Naive thymus-derived CD8-positive, alpha-beta T cell (primary cell): ENCODE results near the gene CCNDBP1. TPM values are rescaled to one million over a fixed set of nuclear protein-coding genes. Genes with fewer than 3 reads are reported as not detected.
A peak's percentile ranks its signal among the peaks of the same experiment; 100 is the strongest.
"Not testable (repeated sequence)": the region's sequence is repeated elsewhere in the genome, so short reads cannot be mapped to it uniquely, and the experiment has no call there.

Experiments used
- ATAC-seq, 2 donors: fragments of 150-1000 bp; cut with Tn5 transposase in 1 of 2; sonication (Bioruptor Pico), chemical (Tn5 transposase) in 1 of 2; 1 replicate in 1 of 2; 2 replicates in 1 of 2; pipeline ENCODE4 v1.10.0; 2021; ENCODE audit warnings: mild to moderate bottlenecking in 2 of 2, moderate library complexity in 2 of 2
- POLR2A ChIA-PET: fragments of 350-600 bp; sonication (Branson Sonifier 250); formaldehyde crosslinking; loops from one replicate; lab custom pipeline; 2021; ENCODE audit warnings: antibody characterized with exemption; lab: Charles Lee
- DNase-seq, 10 donors: peaks; one replicate each; pipeline versions ENCODE4 v3.0.0 to v3.0.0-alpha.2; 2020 to 2022
- H3K27ac Mint-ChIP-seq, 10 donors: one replicate each; pipeline ENCODE4 v1.8.0; 2020 to 2022; ENCODE audit warnings: mild to moderate bottlenecking in 10 of 10, mixed read lengths in 10 of 10, moderate library complexity in 4 of 10, inconsistent platforms in 1 of 10
- H3K27me3 Mint-ChIP-seq, 5 donors: one replicate each; pipeline ENCODE4 v1.8.0; 2021 to 2022; ENCODE audit warnings: mixed read lengths in 5 of 5
- H3K36me3 Mint-ChIP-seq, 3 donors: one replicate each; pipeline ENCODE4 v1.8.0; 2020 to 2022; ENCODE audit warnings: mixed read lengths in 3 of 3, mild to moderate bottlenecking in 2 of 3, inconsistent platforms in 1 of 3
- H3K4me1 Mint-ChIP-seq, 4 donors: one replicate each; pipeline ENCODE4 v1.8.0; 2021 to 2022; ENCODE audit warnings: mixed read lengths in 4 of 4
- H3K4me3 Mint-ChIP-seq, 10 donors: one replicate each; pipeline ENCODE4 v1.8.0; 2020 to 2022; ENCODE audit warnings: mild to moderate bottlenecking in 10 of 10, mixed read lengths in 10 of 10, moderate library complexity in 6 of 10, inconsistent platforms in 1 of 10
- H3K9me3 Mint-ChIP-seq, 9 donors: one replicate each; pipeline ENCODE4 v1.8.0; 2020 to 2022; ENCODE audit warnings: mixed read lengths in 9 of 9, mild to moderate bottlenecking in 3 of 9, inconsistent platforms in 1 of 9, moderate library complexity in 1 of 9
- polyA plus RNA-seq, 3 donors: library from polyadenylated mRNA; unstranded; fragments of 300-500 nt; fragmentation: Illumina TruSeq; gene quantifications; one replicate each; pipeline ENCODE4 v1.2.3, GENCODE V29; 2021
- total RNA-seq, 8 experiments: library from RNA in 2 of 8; stranded (reverse) in 2 of 8; gene quantifications; one replicate each; pipeline ENCODE4 v1.2.3 and lab custom pipeline; 2021 to 2026

Gene CCNDBP1
- total and polyA plus RNA-seq, 5 experiments from 2014 or later, result 132 to 151 (median 146) TPM

GRCh38 chr15:43196760-43197548 is 11.8 kb downstream of the CCNDBP1 start:
- Mint-ChIP-seq H3K4me3 (no peak overlapping the region), H3K27me3 (no peaks in the 10 kb centered on the region), H3K9me3 (peaks cover 0 to 12% (median 4%) of the 10 kb centered on the region in 9 donors), H3K27ac (peak overlapping the region in 1 of 10 donors; percentile 6), H3K4me1 (peaks cover 0 to 6% (median 2%) of the 10 kb centered on the region in 4 donors), H3K36me3 (peaks cover 24 to 56% (median 27%) of the 10 kb centered on the region in 3 donors)
- ATAC-seq, result no peak
- DNase-seq, result no peak
- POLR2A ChIA-PET, result interaction anchor here (1.2 kb wide), 1 partner anchor 11 kb away, joined by 5 read pairs; no protein-coding TSS in a partner anchor

DNA sequence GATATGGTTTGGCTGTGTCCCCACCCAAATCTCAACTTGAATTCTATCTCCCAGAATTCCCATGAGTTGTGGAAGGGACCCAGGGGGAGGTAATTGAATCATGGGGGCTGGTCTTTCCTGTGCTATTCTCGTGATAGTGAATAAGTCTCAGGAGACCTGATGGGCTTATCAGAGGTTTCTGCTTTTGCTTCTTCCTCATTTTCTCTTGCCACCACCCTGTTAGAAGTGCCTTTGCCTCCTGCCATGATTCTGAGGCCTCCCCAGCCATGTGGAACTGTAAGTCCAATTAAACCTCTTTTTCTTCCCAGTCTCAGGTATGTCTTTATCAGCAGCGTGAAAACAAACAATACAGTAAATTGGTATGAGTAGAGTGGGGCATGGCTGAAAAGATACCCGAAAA is 12.6 kb downstream of the CCNDBP1 start:
- H3K27me3 Mint-ChIP-seq, H3K27ac Mint-ChIP-seq: not testable (repeated sequence)
- peaks cover 0 to 12% (median 4%) of the 10 kb centered on the region in 9 donors for H3K9me3 Mint-ChIP-seq

DNA sequence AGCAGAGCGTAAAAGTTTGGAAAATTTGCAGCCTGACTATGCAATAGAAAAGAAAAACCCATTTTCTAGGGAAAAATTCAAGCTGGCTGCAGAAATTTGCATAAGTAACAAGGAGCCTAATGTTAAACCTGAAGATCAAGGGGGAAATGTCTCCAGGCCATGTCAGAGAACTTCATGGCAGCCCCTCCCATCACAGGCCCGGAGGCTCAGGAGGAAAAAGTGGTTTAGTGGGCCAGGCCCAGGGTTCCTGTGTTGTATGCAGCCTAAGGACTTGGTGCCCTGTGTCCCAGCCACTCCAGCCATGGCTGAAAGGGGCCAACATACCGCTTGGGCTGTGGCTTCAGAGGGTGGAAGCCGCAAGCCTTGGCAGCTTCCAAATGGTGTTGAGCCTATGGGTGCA is 13.4 kb downstream of the CCNDBP1 start:
- H3K27ac Mint-ChIP-seq, POLR2A ChIA-PET, H3K4me1 Mint-ChIP-seq, ATAC-seq, DNase-seq, H3K27me3 Mint-ChIP-seq, H3K4me3 Mint-ChIP-seq: not testable (repeated sequence)
- Mint-ChIP-seq H3K36me3 (peaks cover 19 to 40% (median 20%) of the 10 kb centered on the region in 3 donors), H3K9me3 (peaks cover 0 to 12% (median 4%) of the 10 kb centered on the region in 9 donors)

More for the DNA sequence above, 12.6 kb downstream of the CCNDBP1 start:
- H3K36me3 Mint-ChIP-seq, result peaks cover 20 to 48% (median 23%) of the 10 kb centered on the region in 3 donors
- POLR2A ChIA-PET, H3K4me3 Mint-ChIP-seq, DNase-seq, ATAC-seq, H3K4me1 Mint-ChIP-seq: not testable (repeated sequence)

DNA sequence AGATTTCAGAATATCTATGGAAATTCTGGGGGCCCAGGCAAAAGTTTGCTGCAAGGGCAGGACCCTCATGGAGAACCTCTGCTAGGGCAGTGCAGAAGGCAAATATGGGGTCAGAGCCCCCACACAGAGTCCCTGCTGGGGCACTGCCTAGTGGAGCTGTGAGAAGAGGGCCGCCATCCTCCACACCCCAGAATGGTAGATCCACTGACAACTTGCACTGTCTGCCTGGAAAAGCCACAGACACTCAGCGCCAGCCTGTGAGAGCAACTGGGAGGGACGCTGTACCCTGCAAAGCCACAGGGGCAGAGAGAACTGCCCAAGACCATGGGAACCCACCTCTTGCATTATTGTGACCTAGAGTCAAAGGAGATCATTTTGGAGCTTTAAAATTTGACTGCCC is 13.8 kb downstream of the CCNDBP1 start:
- ATAC-seq (no peak), DNase-seq (no peak)
- POLR2A ChIA-PET, result no interaction called here
- Mint-ChIP-seq H3K27ac (no peak overlapping the region), H3K4me1 (peaks cover under 1 to 6% (median 2%) of the 10 kb centered on the region in 4 donors), H3K9me3 (peaks cover 0 to 12% (median 4%) of the 10 kb centered on the region in 9 donors), H3K27me3 (no peaks in the 10 kb centered on the region), H3K36me3 (peaks cover 19 to 40% (median 20%) of the 10 kb centered on the region in 3 donors), H3K4me3 (no peak overlapping the region)

- H3K27me3 Mint-ChIP-seq, result no peaks in the 10 kb centered on the region
- H3K36me3 Mint-ChIP-seq, result peaks cover 15 to 31% (median 20%) of the 10 kb centered on the region in 3 donors
- peak overlapping the region in 2 of 10 donors; percentile 13 to 55 for H3K27ac Mint-ChIP-seq
- ATAC-seq (no peak), DNase-seq (no peak)
- H3K9me3 Mint-ChIP-seq, result peaks cover 0 to 12% (median 4%) of the 10 kb centered on the region in 9 donors
- no peak overlapping the region for H3K4me3 Mint-ChIP-seq
- peaks cover 6 to 8% (median 6%) of the 10 kb centered on the region in 4 donors for H3K4me1 Mint-ChIP-seq
- POLR2A ChIA-PET, result no interaction called here
Measured at GRCh38 chr15:43199945-43200488, 14.8 kb downstream of the CCNDBP1 start.

- peak overlapping the region in 4 of 10 donors; percentile 7 to 81 (median 30) for H3K27ac Mint-ChIP-seq
- peaks cover 0 to 12% (median 6%) of the 10 kb centered on the region in 5 donors for H3K27me3 Mint-ChIP-seq
- peaks cover 0 to 6% (median 6%) of the 10 kb centered on the region in 4 donors for H3K4me1 Mint-ChIP-seq
- POLR2A ChIA-PET, result interaction anchor here (1.3 to 1.5 kb wide), 2 partner anchors 18 to 19 kb away, joined by 3 to 5 read pairs; partner anchors contain the start of gene CCNDBP1
- H3K9me3 Mint-ChIP-seq, result peaks cover 0 to 4% (median 0%) of the 10 kb centered on the region in 9 donors
- ATAC-seq (peak; percentile 61 to 71), DNase-seq (peak; percentile 10 to 74 (median 32))
- H3K4me3 Mint-ChIP-seq, result no peak overlapping the region
- H3K36me3 Mint-ChIP-seq, result no peaks in the 10 kb centered on the region
Measured at GRCh38 chr15:43204016-43204901, 19.1 kb downstream of the CCNDBP1 start.

GRCh38 chr15:43206054-43206453 is 20.9 kb downstream of the CCNDBP1 start:
- H3K4me1 Mint-ChIP-seq, result peaks cover 0 to 6% (median 5%) of the 10 kb centered on the region in 4 donors
- H3K27ac Mint-ChIP-seq, result no peak overlapping the region
- no peak for DNase-seq
- no peaks in the 10 kb centered on the region for H3K9me3 Mint-ChIP-seq
- no peaks in the 10 kb centered on the region for H3K36me3 Mint-ChIP-seq
- no peak for ATAC-seq
- no peak overlapping the region for H3K4me3 Mint-ChIP-seq
- POLR2A ChIA-PET, result no interaction called here
- H3K27me3 Mint-ChIP-seq, result peaks cover 0 to 30% (median 13%) of the 10 kb centered on the region in 5 donors

DNA sequence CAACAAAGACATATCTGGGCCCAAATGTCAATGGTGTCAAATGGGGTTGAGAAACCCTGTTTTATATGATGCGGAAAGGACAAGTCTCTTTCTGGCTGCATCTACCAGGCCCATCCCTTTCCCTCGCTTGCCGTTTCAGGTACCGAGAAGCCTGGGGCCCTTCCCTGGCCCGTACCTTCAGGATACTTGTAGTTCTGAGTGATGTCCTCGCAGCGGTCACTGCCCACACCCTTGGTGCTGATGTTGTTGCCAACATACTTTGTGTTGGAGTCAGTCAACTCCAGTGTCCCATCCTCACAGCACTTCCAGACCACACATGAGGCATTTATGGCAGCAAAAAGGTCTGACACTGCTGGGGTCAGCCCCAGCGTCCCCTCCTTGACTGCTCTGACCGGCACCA is 21.8 kb downstream of the CCNDBP1 start:
- DNase-seq (no peak), ATAC-seq (no peak)
- Mint-ChIP-seq H3K27ac (no peak overlapping the region), H3K4me1 (peaks cover 0 to 6% (median 5%) of the 10 kb centered on the region in 4 donors), H3K4me3 (no peak overlapping the region), H3K27me3 (peaks cover 0 to 31% (median 13%) of the 10 kb centered on the region in 5 donors), H3K9me3 (no peaks in the 10 kb centered on the region), H3K36me3 (no peaks in the 10 kb centered on the region)
- POLR2A ChIA-PET, result no interaction called here

GRCh38 chr15:43208052-43209002 is 23.1 kb downstream of the CCNDBP1 start:
- peaks cover 0 to 31% (median 13%) of the 10 kb centered on the region in 5 donors for H3K27me3 Mint-ChIP-seq
- no peak overlapping the region for H3K27ac Mint-ChIP-seq
- no peaks in the 10 kb centered on the region for H3K9me3 Mint-ChIP-seq
- H3K36me3 Mint-ChIP-seq, result no peaks in the 10 kb centered on the region
- DNase-seq (no peak), ATAC-seq (no peak)
- no peak overlapping the region for H3K4me3 Mint-ChIP-seq
- POLR2A ChIA-PET, result interaction anchor here (0.8 kb wide), 1 partner anchor 12 kb away, joined by 5 read pairs; no protein-coding TSS in a partner anchor
- H3K4me1 Mint-ChIP-seq, result peaks cover 0 to 6% (median 5%) of the 10 kb centered on the region in 4 donors

GRCh38 chr15:43209059-43209824 is 24.0 kb downstream of the CCNDBP1 start:
- ATAC-seq, result no peak
- Mint-ChIP-seq H3K36me3 (no peaks in the 10 kb centered on the region), H3K4me1 (peaks cover 0 to 5% (median 3%) of the 10 kb centered on the region in 4 donors), H3K4me3 (no peak overlapping the region), H3K27me3 (peaks cover 0 to 31% (median 13%) of the 10 kb centered on the region in 5 donors), H3K9me3 (no peaks in the 10 kb centered on the region), H3K27ac (no peak overlapping the region)
- DNase-seq, result no peak
- POLR2A ChIA-PET, result no interaction called here
